DMS153 treated with DMSO at 0.1 percent for 48 hours (cell line): ENCODE measurements around the gene HS2ST1.
"Not testable (repeated sequence)": the region's sequence is repeated elsewhere in the genome, so short reads cannot be mapped to it uniquely, and the experiment has no call there.

ENCODE experiments used
- DNase-seq: peaks from one replicate; lab custom pipeline; 2025; ENCODE audit not compliant: unreplicated experiment; lab: John Stamatoyannopoulos, UW

HS2ST1 gene

DNA sequence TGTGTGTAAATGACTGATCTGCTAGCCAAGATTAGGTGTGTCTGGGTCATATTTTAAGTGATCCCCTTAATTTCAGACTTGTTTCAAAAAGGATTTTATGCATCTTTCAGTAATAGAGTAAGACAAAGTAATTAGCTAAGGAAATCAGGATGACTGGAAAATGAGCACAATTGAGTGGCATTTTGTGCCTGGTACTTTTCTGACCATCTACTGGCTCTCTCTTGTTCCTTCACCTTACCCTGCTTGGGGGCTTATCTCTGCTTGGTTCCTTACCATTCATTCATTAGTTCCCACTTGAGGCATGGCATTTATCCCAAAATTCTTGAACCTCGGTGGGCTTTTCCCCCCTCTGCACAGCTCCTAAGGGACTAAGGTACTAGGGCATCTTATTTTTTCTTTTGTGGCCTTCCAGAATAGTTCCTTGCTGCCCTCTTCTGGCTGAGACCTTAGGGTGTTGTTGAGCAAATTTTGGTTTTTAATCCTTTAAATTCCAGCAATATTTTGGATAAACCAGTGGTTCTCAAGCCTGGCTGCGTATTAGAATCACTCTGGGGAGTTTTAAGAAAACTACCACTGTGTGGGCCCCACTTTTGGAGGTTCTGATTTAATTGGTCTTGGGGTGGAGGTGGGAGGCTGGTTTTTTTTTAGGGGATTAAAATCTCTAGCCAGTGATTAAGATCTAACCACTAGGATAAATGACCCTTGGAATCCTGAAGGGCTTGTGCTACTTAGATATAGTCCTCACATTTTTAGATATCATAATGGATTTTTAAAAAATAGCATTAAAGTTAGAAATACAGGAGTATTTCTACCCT is 50.8 kb downstream of the HS2ST1 start:
- DNase-seq = no peak

- DNase-seq = no peak
Measured at GRCh38 chr1:86965827-86966182, 51.4 kb downstream of the HS2ST1 start.

- DNase-seq = no peak
Measured at GRCh38 chr1:86970938-86971337, 56.5 kb downstream of the HS2ST1 start.

- DNase-seq = no peak
Measured at GRCh38 chr1:86971778-86972177, 57.3 kb downstream of the HS2ST1 start.

DNA sequence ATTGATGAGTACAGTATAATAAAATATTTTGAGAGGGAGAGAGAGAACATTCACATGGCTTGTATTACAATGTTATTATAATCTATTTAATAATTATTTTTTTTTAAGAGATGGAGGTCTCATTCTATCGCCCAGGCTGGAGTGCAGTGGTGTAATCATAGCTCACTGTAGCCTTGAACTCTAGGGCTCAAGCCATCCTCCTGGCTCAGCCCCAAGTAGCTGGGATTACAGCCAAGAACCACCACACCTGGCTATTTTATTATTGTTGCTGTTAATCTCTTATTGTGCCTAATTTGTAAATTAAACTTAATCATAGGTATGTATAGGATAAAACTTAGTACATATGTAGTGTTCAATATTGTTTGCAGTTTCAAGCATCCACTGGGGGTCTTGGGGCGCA is 57.8 kb downstream of the HS2ST1 start:
- peak; percentile 19 for DNase-seq

DNA sequence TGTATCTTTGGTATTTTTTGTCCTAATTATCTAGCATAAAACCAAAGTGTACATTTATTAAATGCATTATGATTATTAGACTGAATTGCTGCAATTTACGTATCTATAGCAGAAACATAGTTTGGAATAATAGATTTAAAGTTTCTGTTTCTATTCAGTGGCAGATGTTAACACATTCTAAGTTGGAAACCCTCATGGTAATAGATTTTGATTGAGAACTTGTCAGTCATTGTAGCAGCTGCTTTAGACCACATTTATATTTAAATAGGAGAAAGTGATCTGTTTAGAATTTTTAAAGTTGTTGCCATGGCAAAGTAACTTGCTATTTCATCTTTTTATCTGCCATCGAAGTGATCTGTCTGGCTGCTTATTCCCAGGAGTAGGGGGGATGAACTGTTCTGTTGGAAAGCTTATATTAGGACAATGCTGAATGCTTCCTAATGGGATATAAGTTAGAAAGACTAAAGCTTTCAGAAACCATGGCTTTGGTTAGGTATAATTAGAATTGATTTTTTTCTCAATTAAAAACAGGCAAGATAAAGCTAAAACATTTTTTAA is 61.6 kb downstream of the HS2ST1 start:
- no peak for DNase-seq

DNA sequence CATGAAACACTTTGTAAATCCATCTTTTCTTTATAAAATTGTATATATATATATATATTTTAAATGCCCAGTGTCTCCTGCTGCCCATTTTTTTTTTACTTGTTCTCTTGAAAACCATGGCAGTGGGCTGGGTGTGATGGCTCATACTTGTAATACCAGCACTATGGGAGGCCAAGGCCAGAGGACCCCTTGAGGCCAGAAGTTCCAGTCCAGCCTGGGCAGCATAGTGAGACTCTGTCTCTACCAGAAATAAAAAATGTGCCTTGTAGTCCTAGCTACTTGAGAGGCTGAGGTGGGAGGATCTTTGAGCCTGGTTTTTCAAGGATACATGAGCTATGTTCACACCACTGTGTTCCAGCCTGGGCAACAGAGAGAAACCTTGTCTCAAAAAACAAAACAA is 62.2 kb downstream of the HS2ST1 start:
- no peak for DNase-seq

DNA sequence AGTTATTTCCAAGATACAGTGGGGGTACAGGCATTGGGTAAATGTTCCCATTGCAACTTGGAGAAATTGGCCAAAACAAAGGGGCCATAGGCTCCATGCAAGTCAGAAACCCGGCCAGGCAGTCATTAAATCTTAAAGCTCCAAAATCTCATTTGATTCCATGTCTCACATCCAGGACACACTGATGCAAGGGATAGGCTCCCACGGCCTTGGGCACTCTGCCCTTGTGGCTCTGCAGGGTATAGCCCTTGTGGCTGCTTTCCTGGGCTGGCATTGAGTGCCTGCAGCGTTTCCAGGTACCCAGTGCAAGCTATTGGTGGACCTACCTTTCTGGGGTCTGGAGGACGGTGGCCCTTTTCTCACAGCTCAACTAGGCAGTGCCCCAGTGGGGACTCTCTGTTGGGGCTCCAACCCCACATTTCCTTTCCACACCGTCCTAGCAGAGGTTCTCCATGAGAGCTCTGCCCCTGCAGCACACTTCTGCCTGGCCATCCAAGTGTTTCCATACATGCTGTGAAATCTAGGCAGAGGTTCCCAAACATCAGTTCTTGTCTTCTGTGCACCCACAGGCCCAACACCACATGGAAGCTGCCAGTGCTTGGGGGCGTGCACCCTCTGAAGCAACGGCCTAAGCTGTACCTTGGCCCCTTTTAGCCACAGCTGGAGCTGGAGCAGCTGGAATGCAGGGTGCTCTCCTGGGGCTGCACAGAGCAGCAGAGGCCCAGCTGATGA is 67.2 kb downstream of the HS2ST1 start:
- no peak for DNase-seq

DNA sequence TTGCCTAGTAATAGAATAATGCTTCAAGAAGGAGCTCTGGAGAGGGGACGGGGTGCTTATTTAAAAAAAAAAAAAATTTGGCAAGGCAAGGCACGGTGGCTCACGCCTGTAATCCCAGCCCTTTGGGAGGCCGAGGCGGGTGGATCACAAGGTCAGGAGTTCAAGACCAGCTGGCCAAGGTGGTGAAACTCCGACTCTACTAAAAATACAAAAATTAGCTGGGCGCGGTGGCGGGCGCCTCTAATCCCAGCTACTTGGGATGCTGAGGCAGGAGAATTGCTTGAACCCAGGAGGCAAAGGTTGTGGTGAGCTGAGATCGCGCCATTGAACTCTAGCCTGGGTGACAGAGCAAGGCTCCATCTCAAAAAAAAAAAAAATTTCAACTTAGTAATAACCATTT is 69.2 kb downstream of the HS2ST1 start:
- DNase-seq = not testable (repeated sequence)

DNA sequence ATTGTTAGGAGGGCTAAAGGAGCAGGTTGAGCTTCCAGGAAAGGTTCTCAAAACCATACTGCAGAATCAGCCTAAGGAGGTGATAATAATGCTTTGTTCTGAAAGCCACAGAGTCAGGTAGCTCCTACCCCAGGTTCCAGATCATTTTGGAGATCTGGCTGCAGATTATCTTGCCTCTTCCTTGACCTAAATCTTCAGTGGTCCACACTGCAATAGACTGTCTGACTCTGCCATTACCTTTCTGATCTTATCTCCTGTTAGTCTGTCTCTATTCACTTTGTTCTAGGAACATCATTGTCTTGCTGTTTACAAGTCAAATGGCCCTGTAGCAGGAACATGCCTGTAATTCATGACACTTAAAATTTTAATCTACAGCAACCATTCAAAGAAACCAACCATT is 73.0 kb downstream of the HS2ST1 start:
- DNase-seq = no peak

DNA sequence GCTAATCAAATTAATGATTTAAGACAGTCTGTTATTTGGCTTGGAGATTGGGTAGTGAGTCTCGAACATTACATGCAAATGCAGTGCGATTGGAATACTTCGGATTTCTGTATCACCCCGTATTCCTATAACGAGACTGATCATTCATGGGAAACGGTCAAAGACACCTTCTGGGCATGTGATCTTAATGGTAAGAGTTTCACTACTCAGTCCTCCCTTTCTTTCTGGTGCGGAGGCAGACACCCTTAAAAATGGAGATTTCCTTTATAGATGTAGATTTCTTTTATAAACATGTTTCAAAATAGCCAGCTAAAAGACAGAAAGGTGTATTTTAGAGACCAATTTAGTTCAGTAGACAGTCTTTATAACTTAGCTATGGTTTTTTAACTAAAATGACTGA is 74.4 kb downstream of the HS2ST1 start:
- DNase-seq = no peak

GRCh38 chr1:86989690-86990089 is 75.3 kb downstream of the HS2ST1 start:
- DNase-seq = not testable (repeated sequence)

DNA sequence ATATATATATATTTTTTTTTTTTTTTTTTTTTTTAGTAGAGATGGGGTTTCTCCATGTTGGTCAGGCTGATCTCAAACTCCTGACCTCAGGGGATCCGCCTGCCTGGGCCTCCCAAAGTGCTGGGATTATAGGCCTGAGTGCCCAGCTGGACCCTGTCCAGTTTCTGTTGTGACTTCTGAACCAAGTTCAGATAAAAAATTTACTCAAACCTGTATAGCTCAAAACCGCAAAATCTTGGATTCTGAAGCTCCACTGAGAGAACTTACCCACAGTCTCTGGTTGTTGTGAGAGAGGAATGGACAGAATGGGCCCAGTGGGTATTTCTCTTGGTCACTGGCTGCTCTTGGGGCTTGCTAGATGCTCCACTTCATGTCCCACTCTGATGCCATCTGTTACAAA is 76.4 kb downstream of the HS2ST1 start:
- DNase-seq = no peak

DNA sequence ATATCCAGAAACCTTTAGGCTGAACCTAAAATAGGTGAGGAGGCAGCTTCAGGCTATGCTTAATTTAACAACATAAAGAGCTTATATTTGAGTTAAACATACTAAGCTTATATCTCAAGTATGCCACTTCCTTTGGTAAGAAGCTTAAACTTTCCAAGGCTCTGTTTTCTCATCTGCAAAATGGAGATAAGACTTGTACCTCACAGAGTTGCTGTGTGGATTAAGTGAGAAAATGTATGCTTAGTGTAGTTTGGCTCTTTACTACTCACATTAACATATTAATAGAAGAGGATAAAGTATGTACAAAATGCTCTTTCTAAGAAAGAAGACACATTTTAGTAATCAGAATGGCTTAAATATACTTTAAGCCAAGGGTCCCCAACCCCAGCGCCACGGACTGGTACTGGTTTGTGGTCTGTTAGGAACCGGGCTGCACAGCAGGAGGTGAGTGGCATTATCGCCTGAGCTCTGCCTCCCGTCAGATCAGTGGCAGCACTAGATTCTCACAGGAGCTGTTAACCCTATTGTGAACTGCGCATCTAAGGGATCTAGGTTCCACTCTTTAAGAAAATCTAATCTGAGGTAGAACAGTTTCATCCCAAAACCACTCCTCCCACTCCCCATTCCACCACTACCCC is 77.2 kb downstream of the HS2ST1 start:
- DNase-seq = no peak

- peak; percentile 19 for DNase-seq
Measured at GRCh38 chr1:86992861-86993260, 78.4 kb downstream of the HS2ST1 start.

- DNase-seq = no peak
Measured at GRCh38 chr1:86993269-86993985, 79.0 kb downstream of the HS2ST1 start.

DNA sequence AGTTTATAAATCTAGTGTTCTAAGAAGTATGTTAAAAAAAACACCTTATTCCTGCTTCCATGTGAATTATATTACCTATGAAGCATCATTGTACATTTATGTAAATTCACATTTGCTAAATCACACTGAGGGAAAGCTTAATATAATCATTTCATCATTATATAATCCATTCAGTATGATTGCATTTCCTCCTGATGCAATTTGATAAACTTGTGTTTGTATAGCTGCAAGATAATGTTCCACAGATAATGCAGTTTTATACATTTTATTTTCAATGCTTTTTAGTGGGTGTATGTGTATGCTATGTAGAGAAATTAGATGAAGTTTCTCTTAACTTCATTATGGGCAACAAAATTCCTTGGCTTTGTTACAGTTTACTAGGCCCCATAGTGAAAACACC is 79.6 kb downstream of the HS2ST1 start:
- no peak for DNase-seq

DNA sequence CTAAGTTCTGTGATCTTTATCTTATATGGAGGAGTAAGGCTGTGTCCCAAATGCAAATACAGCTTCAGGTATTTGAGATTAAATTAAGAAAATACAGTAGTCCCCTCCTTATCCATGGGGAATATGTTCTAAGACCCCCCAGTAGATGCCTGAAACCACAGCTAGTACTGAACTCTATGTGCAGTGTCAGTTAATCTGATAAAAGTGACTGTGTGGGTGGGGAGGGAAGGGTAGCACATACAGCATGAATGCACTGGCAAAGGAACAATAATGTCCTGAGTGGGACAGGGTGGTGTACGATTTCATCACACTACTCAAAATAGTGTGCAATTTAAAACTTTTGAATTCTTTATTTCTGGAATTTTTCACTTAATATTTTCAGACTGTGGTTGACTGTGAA is 83.1 kb downstream of the HS2ST1 start:
- DNase-seq = no peak

DNA sequence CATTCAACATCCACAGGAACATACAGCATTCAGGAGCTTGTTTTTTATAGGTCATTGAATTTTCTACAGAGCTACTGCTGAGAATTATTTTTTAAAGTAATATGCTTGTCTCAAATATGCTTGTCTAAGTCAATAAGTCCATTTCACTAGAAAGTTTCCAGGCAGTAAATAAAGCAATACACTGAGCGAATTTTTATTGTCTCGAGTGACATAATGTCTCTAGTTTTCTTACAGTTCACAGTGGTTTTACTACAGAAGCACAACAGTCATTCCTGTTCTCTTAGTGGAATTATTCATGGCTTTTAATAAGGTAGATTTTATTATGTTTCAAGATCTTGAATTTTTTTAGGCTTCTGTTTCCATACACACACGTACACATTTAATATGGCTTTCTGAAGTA is 83.8 kb downstream of the HS2ST1 start:
- DNase-seq = no peak

GRCh38 chr1:86998727-86999126 is 84.3 kb downstream of the HS2ST1 start:
- DNase-seq = no peak

DNA sequence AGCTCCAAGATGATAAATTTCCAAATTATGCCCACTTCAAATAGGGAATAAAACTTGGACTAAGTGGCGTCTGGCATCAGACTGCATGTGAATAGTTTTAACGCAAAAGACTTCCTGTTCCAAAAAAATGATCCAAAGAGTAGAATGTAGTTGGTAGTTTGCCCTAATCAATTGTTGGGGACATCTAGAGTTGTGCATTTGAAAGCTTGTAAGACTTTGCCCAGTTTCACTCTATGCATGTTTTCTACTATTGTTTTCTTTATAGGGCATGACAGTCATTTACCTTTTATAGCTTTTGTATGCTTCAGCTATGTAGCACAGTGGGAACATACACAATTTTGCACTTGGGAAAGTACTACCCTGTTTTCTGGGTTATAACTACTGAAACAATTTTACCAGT is 86.0 kb downstream of the HS2ST1 start:
- no peak for DNase-seq
